ENCODE results near the gene NEMF. TPM values are rescaled to one million over a fixed set of nuclear protein-coding genes. Genes with fewer than 3 reads are reported as not detected.
A peak's percentile ranks its signal among the peaks of the same experiment; 100 is the strongest.
"Not testable (repeated sequence)": the region's sequence is repeated elsewhere in the genome, so short reads cannot be mapped to it uniquely, and the experiment has no call there.

Gene NEMF
- total RNA-seq, 5 donors from 2014 or later (not counting 1 experiment from before 2014, with no cell fraction given) = 73.0 to 106 (median 88.8) TPM

GRCh38 chr14:49896966-49897365 is 44.4 kb upstream of the NEMF start:
- H3K9me3 Mint-ChIP-seq = no peaks in the 10 kb centered on the region
- H3K4me1 Mint-ChIP-seq = peaks cover 48 to 68% (median 50%) of the 10 kb centered on the region in 3 donors
- H3K27me3 ChIP-seq (replicated peaks in 1 of 2; ENCODE audit: control insufficient read depth in 2 of 2, extremely low read depth in 1 of 2, insufficient read depth in 2 of 2, low read length in 1 of 2) = no peaks in the 10 kb centered on the region
- H3K36me3 ChIP-seq (ENCODE audit: control insufficient read depth in 2 of 2, extremely low read depth in 1 of 2, insufficient read depth in 1 of 2, low read length in 1 of 2) = peaks cover 0 to 23% of the 10 kb centered on the region in 2 donors
- 0% methylated on average over 3 of the region's 5 CpGs for WGBS (ENCODE audit: insufficient coverage)
- H3K27ac Mint-ChIP-seq = peak overlapping the region; percentile 75 to 87
- peak overlapping the region; percentile 55 for H3K27ac ChIP-seq (ENCODE audit: low read length)
- peaks cover 36% of the 10 kb centered on the region for H3K36me3 Mint-ChIP-seq
- ChIA-PET POLR2A (interaction anchor here in 1 of 2 donors (0.6 kb wide), 1 partner anchor 208 kb away, joined by 4 read pairs; no protein-coding TSS in a partner anchor), CTCF (no interaction called here)
- no peaks in the 10 kb centered on the region for H3K27me3 Mint-ChIP-seq
- DNase-seq (peak in 1 of 35 experiments; percentile 23), ATAC-seq (replicated peaks in 1 of 4) (no peak)
- H3K4me1 ChIP-seq (ENCODE audit: control insufficient read depth in 1 of 2, extremely low read depth in 1 of 2, insufficient read depth in 2 of 2, low read length in 2 of 2) = peaks cover 20 to 34% of the 10 kb centered on the region in 2 experiments
- no peaks in the 10 kb centered on the region for H3K9me3 ChIP-seq
- peak overlapping the region; percentile 76 to 98 (median 93) for H3K4me3 Mint-ChIP-seq
- peak overlapping the region in 1 of 2 donors; percentile 16 for H3K4me3 ChIP-seq (ENCODE audit: control insufficient read depth in 1 of 2, extremely low read depth in 1 of 2, low read length in 1 of 2)

DNA sequence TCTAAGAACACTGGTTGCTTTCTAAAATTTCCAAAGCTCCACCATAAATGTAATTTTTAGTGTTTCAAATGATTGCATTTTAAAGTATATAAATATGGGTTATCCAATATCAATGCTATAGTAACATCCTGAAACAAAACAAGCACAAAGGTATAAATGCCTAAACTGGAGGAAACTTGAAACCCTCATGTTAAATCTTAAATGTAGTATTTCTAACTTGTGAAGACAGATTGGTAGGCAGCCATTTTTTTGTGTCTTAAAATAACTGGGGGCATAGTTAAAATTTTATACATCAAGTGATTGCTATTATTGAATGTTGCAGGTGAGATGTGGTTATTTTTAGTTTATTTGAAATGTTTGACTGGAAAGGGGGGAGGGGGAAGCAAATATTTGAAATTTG is 43.7 kb upstream of the NEMF start:
- H3K27me3 Mint-ChIP-seq; H3K9me3 Mint-ChIP-seq; DNase-seq; H3K27me3 ChIP-seq (replicated peaks in 1 of 2; ENCODE audit: control insufficient read depth in 2 of 2, extremely low read depth in 1 of 2, insufficient read depth in 2 of 2, low read length in 1 of 2); ATAC-seq (replicated peaks in 1 of 4); H3K9me3 ChIP-seq: not testable (repeated sequence)
- Mint-ChIP-seq H3K27ac (peak overlapping the region; percentile 50 to 99), H3K36me3 (peaks cover 36% of the 10 kb centered on the region), H3K4me3 (peak overlapping the region; percentile 93 to 98 (median 97)), H3K4me1 (peaks cover 53 to 72% (median 53%) of the 10 kb centered on the region in 3 donors)
- peak overlapping the region in 1 of 2 donors; percentile 98 for H3K4me3 ChIP-seq (ENCODE audit: control insufficient read depth in 1 of 2, extremely low read depth in 1 of 2, low read length in 1 of 2)
- ChIA-PET POLR2A (interaction anchor here in 1 of 2 donors (0.6 to 1.1 kb wide), 4 partner anchors 11 to 94 kb away, joined by 3 to 4 read pairs (median 3); partner anchors contain the start of gene NEMF), CTCF (interaction anchor here (0.6 to 1.5 kb wide), 6 partner anchors 14 to 254 kb away, joined by 3 to 6 read pairs (median 3); no protein-coding TSS in a partner anchor)
- peak overlapping the region; percentile 48 for H3K27ac ChIP-seq (ENCODE audit: low read length)
- peaks cover 26 to 35% of the 10 kb centered on the region in 2 experiments for H3K4me1 ChIP-seq (ENCODE audit: control insufficient read depth in 1 of 2, extremely low read depth in 1 of 2, insufficient read depth in 2 of 2, low read length in 2 of 2)
- peaks cover 0 to 23% of the 10 kb centered on the region in 2 donors for H3K36me3 ChIP-seq (ENCODE audit: control insufficient read depth in 2 of 2, extremely low read depth in 1 of 2, insufficient read depth in 1 of 2, low read length in 1 of 2)

- peaks cover 51 to 72% (median 53%) of the 10 kb centered on the region in 3 donors for H3K4me1 Mint-ChIP-seq
- H3K36me3 Mint-ChIP-seq = peaks cover 36% of the 10 kb centered on the region
- ATAC-seq (replicated peaks in 1 of 4) (no peak), DNase-seq (peak in 1 of 35 experiments; percentile 20)
- peak overlapping the region in 1 of 2 donors; percentile 98 for H3K4me3 ChIP-seq (ENCODE audit: control insufficient read depth in 1 of 2, extremely low read depth in 1 of 2, low read length in 1 of 2)
- H3K4me1 ChIP-seq (ENCODE audit: control insufficient read depth in 1 of 2, extremely low read depth in 1 of 2, insufficient read depth in 2 of 2, low read length in 2 of 2) = peaks cover 27 to 35% of the 10 kb centered on the region in 2 experiments
- peaks cover 0 to 23% of the 10 kb centered on the region in 2 donors for H3K36me3 ChIP-seq (ENCODE audit: control insufficient read depth in 2 of 2, extremely low read depth in 1 of 2, insufficient read depth in 1 of 2, low read length in 1 of 2)
- peak overlapping the region; percentile 48 for H3K27ac ChIP-seq (ENCODE audit: low read length)
- ChIA-PET POLR2A (interaction anchor here in 1 of 2 donors (0.9 to 1.1 kb wide), 3 partner anchors 12 to 43 kb away, joined by 3 to 4 read pairs (median 3); partner anchors contain the start of gene NEMF), CTCF (interaction anchor here (0.9 to 1.5 kb wide), 5 partner anchors 13 to 108 kb away, joined by 3 to 6 read pairs (median 3); no protein-coding TSS in a partner anchor)
- H3K27me3 ChIP-seq (replicated peaks in 1 of 2; ENCODE audit: control insufficient read depth in 2 of 2, extremely low read depth in 1 of 2, insufficient read depth in 2 of 2, low read length in 1 of 2) = no peaks in the 10 kb centered on the region
- peak overlapping the region; percentile 93 to 98 (median 97) for H3K4me3 Mint-ChIP-seq
- no peaks in the 10 kb centered on the region for H3K9me3 ChIP-seq
- no peaks in the 10 kb centered on the region for H3K27me3 Mint-ChIP-seq
- peak overlapping the region; percentile 50 to 99 for H3K27ac Mint-ChIP-seq
- no peaks in the 10 kb centered on the region for H3K9me3 Mint-ChIP-seq
- 11% methylated on average over 4 of the region's 4 CpGs for WGBS (ENCODE audit: insufficient coverage)
These were observed 42.9 kb upstream of the NEMF start for GRCh38 chr14:49895480-49895879.

DNA sequence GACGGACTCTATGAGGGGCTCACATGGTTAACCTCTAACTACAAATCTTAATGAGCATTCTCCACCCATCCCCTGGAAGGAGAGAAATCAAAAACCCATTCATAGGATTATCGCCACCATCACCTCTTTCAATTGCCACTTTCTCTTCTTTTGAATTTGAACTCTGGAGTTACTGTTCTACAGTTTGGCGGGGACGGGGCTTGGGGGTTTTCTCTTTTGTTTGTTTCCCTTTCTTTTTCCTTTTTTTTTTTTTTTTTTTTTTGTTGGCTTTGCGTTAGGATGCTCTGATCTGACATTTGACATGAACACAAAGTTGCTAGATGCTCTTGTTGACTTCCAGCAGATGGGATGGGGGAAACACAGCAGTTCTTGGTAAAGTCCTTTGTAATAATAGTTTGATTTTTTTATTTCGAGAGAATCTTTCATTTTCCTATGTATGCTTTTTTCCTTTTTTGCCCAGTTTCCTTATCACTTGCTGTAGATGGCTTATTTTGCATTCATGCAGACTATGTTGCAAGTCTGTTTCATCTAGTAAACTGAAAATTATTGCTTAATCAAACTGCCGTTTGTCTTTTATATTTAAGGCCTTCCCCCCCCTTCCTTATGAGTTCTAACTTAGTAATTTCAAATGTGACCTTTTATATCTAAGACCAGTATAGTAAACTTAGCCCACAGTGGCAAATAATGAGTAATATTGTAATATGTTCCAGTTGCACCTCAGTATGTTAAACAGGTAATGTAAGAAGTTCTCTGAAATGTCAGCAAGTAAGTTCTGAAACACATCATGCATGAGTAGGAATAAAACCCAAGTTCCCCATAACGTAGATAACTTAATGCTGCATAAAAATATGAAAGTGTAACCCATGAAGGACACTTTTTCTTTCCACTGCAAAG is 41.9 kb upstream of the NEMF start:
- H3K4me1 Mint-ChIP-seq = peaks cover 46 to 66% (median 49%) of the 10 kb centered on the region in 3 donors
- WGBS (ENCODE audit: insufficient coverage) = 0% methylated on average over 1 of the region's 8 CpGs
- H3K36me3 ChIP-seq (ENCODE audit: control insufficient read depth in 2 of 2, extremely low read depth in 1 of 2, insufficient read depth in 1 of 2, low read length in 1 of 2) = peaks cover 0 to 23% of the 10 kb centered on the region in 2 donors
- H3K9me3 Mint-ChIP-seq; H3K27me3 ChIP-seq (replicated peaks in 1 of 2; ENCODE audit: control insufficient read depth in 2 of 2, extremely low read depth in 1 of 2, insufficient read depth in 2 of 2, low read length in 1 of 2); H3K27me3 Mint-ChIP-seq; H3K9me3 ChIP-seq; ATAC-seq (replicated peaks in 1 of 4); POLR2A ChIA-PET: not testable (repeated sequence)
- peak overlapping the region; percentile 98 to 99 for H3K4me3 ChIP-seq (ENCODE audit: control insufficient read depth in 1 of 2, extremely low read depth in 1 of 2, low read length in 1 of 2)
- peaks cover 36% of the 10 kb centered on the region for H3K36me3 Mint-ChIP-seq
- CTCF ChIA-PET = interaction anchor here in 1 of 2 donors (2.4 kb wide), 1 partner anchor 32 kb away, joined by 23 read pairs; no protein-coding TSS in a partner anchor
- H3K4me1 ChIP-seq (ENCODE audit: control insufficient read depth in 1 of 2, extremely low read depth in 1 of 2, insufficient read depth in 2 of 2, low read length in 2 of 2) = peaks cover 23 to 35% of the 10 kb centered on the region in 2 experiments
- peak overlapping the region; percentile 98 for H3K27ac ChIP-seq (ENCODE audit: low read length)
- peak in 1 of 35 experiments; percentile 34 for DNase-seq
- H3K27ac Mint-ChIP-seq = peak overlapping the region; percentile 99
- H3K4me3 Mint-ChIP-seq = peak overlapping the region; percentile 93 to 98 (median 97)

- DNase-seq (peak; percentile 36 to 79 (median 63)), ATAC-seq (replicated peaks in 1 of 4) (peak; percentile 59 to 78 (median 74))
- peaks cover 36% of the 10 kb centered on the region for H3K36me3 Mint-ChIP-seq
- Histone ChIP-seq H3K4me3 (ENCODE audit: control insufficient read depth in 1 of 2, extremely low read depth in 1 of 2, low read length in 1 of 2) (peak overlapping the region; percentile 98 to 99), H3K4me1 (ENCODE audit: control insufficient read depth in 1 of 2, extremely low read depth in 1 of 2, insufficient read depth in 2 of 2, low read length in 2 of 2) (peaks cover 18 to 33% of the 10 kb centered on the region in 2 experiments), H3K27ac (ENCODE audit: low read length) (peak overlapping the region; percentile 98), H3K9me3 (no peaks in the 10 kb centered on the region), H3K27me3 (replicated peaks in 1 of 2; ENCODE audit: control insufficient read depth in 2 of 2, extremely low read depth in 1 of 2, insufficient read depth in 2 of 2, low read length in 1 of 2) (no peaks in the 10 kb centered on the region), H3K36me3 (ENCODE audit: control insufficient read depth in 2 of 2, extremely low read depth in 1 of 2, insufficient read depth in 1 of 2, low read length in 1 of 2) (peaks cover 0 to 23% of the 10 kb centered on the region in 2 donors)
- H3K9me3 Mint-ChIP-seq = no peaks in the 10 kb centered on the region
- ChIA-PET CTCF (interaction anchor here in 1 of 2 donors (1.9 to 2.4 kb wide), 4 partner anchors 28 to 169 kb away, joined by 7 to 23 read pairs (median 8); no protein-coding TSS in a partner anchor), POLR2A (interaction anchor here in 1 of 2 donors (0.5 to 1.9 kb wide), 7 partner anchors 25 to 189 kb away, joined by 3 to 6 read pairs (median 3); no protein-coding TSS in a partner anchor)
- peak overlapping the region; percentile 99 for H3K27ac Mint-ChIP-seq
- no peaks in the 10 kb centered on the region for H3K27me3 Mint-ChIP-seq
- peak overlapping the region; percentile 93 to 98 (median 97) for H3K4me3 Mint-ChIP-seq
- H3K4me1 Mint-ChIP-seq = peaks cover 37 to 60% (median 40%) of the 10 kb centered on the region in 3 donors
- under 1% methylated on average over 85 of the region's 85 CpGs for WGBS (ENCODE audit: insufficient coverage)
These were observed 41.0 kb upstream of the NEMF start for GRCh38 chr14:49893309-49894213.

Data from T-cell (primary cell).